ENCODE data around the gene GASK1A.

DNA sequence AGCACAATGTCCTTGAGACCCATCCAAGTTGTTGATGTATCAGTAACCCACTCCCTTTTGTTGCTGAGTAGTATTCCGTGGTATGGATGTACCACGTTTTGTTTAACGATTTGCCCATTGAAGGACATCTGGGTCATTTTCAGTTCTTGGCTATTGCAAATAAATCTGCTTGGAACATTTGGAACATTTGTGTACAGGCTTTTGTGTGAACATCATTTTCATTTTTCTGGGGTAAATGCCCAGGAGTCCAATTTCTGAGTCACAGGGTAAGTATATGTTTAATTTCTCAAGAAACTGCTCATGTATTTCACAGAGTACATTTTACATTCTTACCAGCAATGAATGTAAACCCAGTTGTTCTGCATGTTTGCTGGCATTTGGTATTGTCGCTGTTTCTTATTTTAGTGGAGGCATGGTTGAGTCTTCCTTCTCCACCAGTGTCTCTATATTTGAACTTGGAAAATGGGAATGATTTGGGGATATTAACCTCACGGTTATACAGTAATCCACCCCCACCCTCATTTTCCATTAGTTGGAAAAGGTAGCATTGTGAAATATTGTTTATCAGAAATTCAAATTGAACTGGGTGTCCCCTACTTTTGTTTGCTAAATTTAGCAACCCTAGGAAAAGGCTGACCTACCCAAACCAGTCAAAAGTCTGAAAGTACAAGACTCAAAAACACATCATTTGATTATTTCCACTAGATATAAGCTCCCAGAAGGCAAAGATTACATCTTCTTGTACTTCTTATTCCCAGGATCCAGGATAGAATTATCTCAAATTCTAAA is 96.0 kb downstream of the GASK1A start:
- TF ChIP-seq, protein P1, sequence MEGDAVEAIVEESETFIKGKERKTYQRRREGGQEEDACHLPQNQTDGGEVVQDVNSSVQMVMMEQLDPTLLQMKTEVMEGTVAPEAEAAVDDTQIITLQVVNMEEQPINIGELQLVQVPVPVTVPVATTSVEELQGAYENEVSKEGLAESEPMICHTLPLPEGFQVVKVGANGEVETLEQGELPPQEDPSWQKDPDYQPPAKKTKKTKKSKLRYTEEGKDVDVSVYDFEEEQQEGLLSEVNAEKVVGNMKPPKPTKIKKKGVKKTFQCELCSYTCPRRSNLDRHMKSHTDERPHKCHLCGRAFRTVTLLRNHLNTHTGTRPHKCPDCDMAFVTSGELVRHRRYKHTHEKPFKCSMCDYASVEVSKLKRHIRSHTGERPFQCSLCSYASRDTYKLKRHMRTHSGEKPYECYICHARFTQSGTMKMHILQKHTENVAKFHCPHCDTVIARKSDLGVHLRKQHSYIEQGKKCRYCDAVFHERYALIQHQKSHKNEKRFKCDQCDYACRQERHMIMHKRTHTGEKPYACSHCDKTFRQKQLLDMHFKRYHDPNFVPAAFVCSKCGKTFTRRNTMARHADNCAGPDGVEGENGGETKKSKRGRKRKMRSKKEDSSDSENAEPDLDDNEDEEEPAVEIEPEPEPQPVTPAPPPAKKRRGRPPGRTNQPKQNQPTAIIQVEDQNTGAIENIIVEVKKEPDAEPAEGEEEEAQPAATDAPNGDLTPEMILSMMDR (IDR thresholded peaks at IDR 0.05; ENCODE audit: extremely low read depth in 1 of 2, insufficient read depth in 1 of 2, low read depth in 1 of 2, low read length in 2 of 2): no peak
- TF ChIP-seq EZH2 (IDR thresholded peaks at IDR 0.05; ENCODE audit: borderline replicate concordance, low read depth, low read length, severe bottlenecking): no peak
- TF ChIP-seq POLR2AphosphoS5 (IDR thresholded peaks at IDR 0.05; ENCODE audit: insufficient read depth, low read depth, low read length): no peak
- TF ChIP-seq POLR2A (IDR thresholded peaks at IDR 0.05; ENCODE audit: low read depth, low read length): no peak
- no peak for TF ChIP-seq JUN (IDR thresholded peaks at IDR 0.05; ENCODE audit: borderline replicate concordance, insufficient read depth, insufficient read length, low read depth)
- TF ChIP-seq, protein P2, sequence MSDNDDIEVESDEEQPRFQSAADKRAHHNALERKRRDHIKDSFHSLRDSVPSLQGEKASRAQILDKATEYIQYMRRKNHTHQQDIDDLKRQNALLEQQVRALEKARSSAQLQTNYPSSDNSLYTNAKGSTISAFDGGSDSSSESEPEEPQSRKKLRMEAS (IDR thresholded peaks at IDR 0.05; ENCODE audit: insufficient read depth, insufficient read length): no peak
- no peak for TF ChIP-seq MYC (IDR thresholded peaks at IDR 0.05; ENCODE audit: low read depth, low read length)
- no peak for TF ChIP-seq GATA2 (IDR thresholded peaks at IDR 0.05; ENCODE audit: insufficient read depth, insufficient read length, low read depth, low read length)

Measured in endothelial cell of umbilical vein (primary cell).